HCT116 (cell line): ENCODE measurements around the gene POLR1A.

Experiments
- ATF3 ChIP-seq: IDR thresholded peaks from 2 replicates; pipeline ENCODE4 v1.6.1; 2012
- CEBPB ChIP-seq: IDR thresholded peaks from 2 replicates; pipeline ENCODE4 v1.6.1; 2012; ENCODE audit warnings: low read depth
- CTCF ChIP-seq, 3 experiments: fragments of 200-600 bp in 1 of 3; sonication (generic) in 1 of 3; IDR thresholded peaks in 2 of 3; conservative IDR thresholded peaks in 1 of 3; 2 replicates each; pipeline ENCODE4 v1.5.1; 2012 to 2017; ENCODE audit warnings: low read depth in 2 of 3, low read length in 2 of 3, antibody characterized with exemption in 1 of 3, borderline replicate concordance in 1 of 3, control low read depth in 1 of 3, mild to moderate bottlenecking in 1 of 3, mixed read lengths in 1 of 3, mixed run types in 1 of 3, moderate library complexity in 1 of 3; ENCODE audit not compliant: insufficient read depth in 1 of 3
- EGR1 ChIP-seq: IDR thresholded peaks from 2 replicates; pipeline ENCODE4 v1.6.1; 2012; ENCODE audit warnings: low read depth
- EZH2 ChIP-seq: fragments of 200-600 bp; sonication (generic); IDR thresholded peaks from 2 replicates; pipeline ENCODE4 v1.6.1; 2017; ENCODE audit warnings: antibody characterized with exemption, mixed run types
- EZH2phosphoT487 ChIP-seq: fragments of 200-600 bp; IDR thresholded peaks from 2 replicates; pipeline ENCODE4 v1.6.1; 2018; ENCODE audit warnings: antibody characterized with exemption, borderline replicate concordance
- JUND ChIP-seq: IDR thresholded peaks from 2 replicates; pipeline ENCODE4 v1.6.1; 2012
- POLR2A ChIP-seq: IDR thresholded peaks from 2 replicates; pipeline ENCODE4 v1.7.0; 2011; ENCODE audit warnings: borderline replicate concordance; ENCODE audit not compliant: insufficient read depth, insufficient read length; ENCODE audit errors: extremely low read depth
- RAD21 ChIP-seq: IDR thresholded peaks from 2 replicates; pipeline ENCODE4 v1.6.1; 2012; ENCODE audit warnings: low read depth, mild to moderate bottlenecking
- SP1 ChIP-seq: IDR thresholded peaks from 2 replicates; pipeline ENCODE4 v1.6.1; 2012; ENCODE audit warnings: low read depth
- SRF ChIP-seq: IDR thresholded peaks from 2 replicates; pipeline ENCODE4 v1.6.1; 2012; ENCODE audit warnings: low read depth
- YY1 ChIP-seq: IDR thresholded peaks from 2 replicates; pipeline ENCODE4 v1.6.1; 2011; ENCODE audit warnings: low read length, low read depth, moderate library complexity, mild to moderate bottlenecking; ENCODE audit not compliant: insufficient replicate concordance; ENCODE audit errors: extremely low read depth
- ZFX ChIP-seq: fragments of 450-650 bp; IDR thresholded peaks from 2 replicates; pipeline ENCODE4 v1.6.1; 2017

- TF ChIP-seq JUND (no peak), CTCF (IDR thresholded peaks at IDR 0.05 in 2 of 3, conservative IDR thresholded peaks at IDR 0.05 in 1 of 3; ENCODE audit: borderline replicate concordance in 1 of 3, insufficient read depth in 1 of 3, low read depth in 2 of 3, low read length in 2 of 3) (no peak), SP1 (no peak), EZH2phosphoT487 (no peak), CEBPB (no peak), POLR2A (no peak), EZH2 (no peak), ATF3 (no peak), RAD21 (no peak), ZFX (no peak), YY1 (no peak), SRF (no peak), EGR1 (no peak)
These were observed 113.1 kb downstream of the POLR1A start for GRCh38 chr2:85992611-85993010.
